Neural cell (in vitro differentiated cells): Measurements from ENCODE around the gene SLK. TPM values are rescaled to one million over a fixed set of nuclear protein-coding genes. Genes with fewer than 3 reads are reported as not detected.

ENCODE experiments used
- H2AFZ ChIP-seq: fragments of 200-600, 300-800 bp; sonication (generic), shearing (Covaris generic); 2 replicates; pipeline ENCODE4 v1.6.0; 2014; ENCODE audit warnings: low read depth, mild to moderate bottlenecking, antibody characterized with exemption, low read length, moderate library complexity
- H3F3A ChIP-seq: fragments of 200-600 bp; shearing (Covaris generic); 2 replicates; pipeline ENCODE4 v1.6.1; 2016; ENCODE audit warnings: mild to moderate bottlenecking, moderate library complexity, mixed read lengths, antibody characterized with exemption, low read length; ENCODE audit not compliant: insufficient read depth, poor library complexity, severe bottlenecking
- H3K27ac ChIP-seq: fragments of 200-600, 300-800 bp; sonication (generic), shearing (Covaris generic); 2 replicates; pipeline ENCODE4 v1.5.1; 2014; ENCODE audit warnings: mild to moderate bottlenecking, low read length, moderate library complexity
- H3K27me3 ChIP-seq: fragments of 300-800, 200-600 bp; sonication (generic), shearing (Covaris generic); 2 replicates; pipeline ENCODE4 v1.6.0; 2014; ENCODE audit warnings: mild to moderate bottlenecking, low read depth, low read length, moderate library complexity; ENCODE audit not compliant: insufficient read depth
- H3K36me3 ChIP-seq: fragments of 300-800, 200-600 bp; sonication (generic), shearing (Covaris generic); 2 replicates; pipeline ENCODE4 v1.5.1; 2014; ENCODE audit warnings: mild to moderate bottlenecking, antibody characterized with exemption, low read length, moderate library complexity; ENCODE audit not compliant: insufficient read depth
- H3K4me2 ChIP-seq: fragments of 300-800, 200-600 bp; sonication (generic), shearing (Covaris generic); 2 replicates; pipeline ENCODE4 v1.6.0; 2014; ENCODE audit warnings: mild to moderate bottlenecking, low read length
- H3K4me3 ChIP-seq: fragments of 300-800, 200-600 bp; sonication (generic), shearing (Covaris generic); 2 replicates; pipeline ENCODE4 v1.5.1; 2014; ENCODE audit warnings: mild to moderate bottlenecking, low read length, moderate library complexity
- H3K79me2 ChIP-seq: fragments of 200-600 bp; shearing (Covaris generic); replicated peaks from 2 replicates; pipeline ENCODE4 v1.6.0; 2014; ENCODE audit warnings: mild to moderate bottlenecking, low read length, moderate library complexity; ENCODE audit not compliant: insufficient read depth
- H3K9ac ChIP-seq: fragments of 300-800, 200-600 bp; sonication (generic), shearing (Covaris generic); 2 replicates; pipeline ENCODE4 v1.6.1; 2016; ENCODE audit warnings: mild to moderate bottlenecking, low read length, mixed read lengths
- H3K9me2 ChIP-seq: fragments of 200-600 bp; shearing (Covaris generic); 2 replicates; pipeline ENCODE4 v1.6.1; 2016; ENCODE audit warnings: mild to moderate bottlenecking, low read length, mixed read lengths; ENCODE audit not compliant: insufficient read depth
- H3K9me3 ChIP-seq: fragments of 200-600, 300-800 bp; sonication (generic), shearing (Covaris generic); 2 replicates; pipeline ENCODE4 v1.6.1; 2016; ENCODE audit warnings: mild to moderate bottlenecking, mixed run types, low read length, moderate library complexity, mixed read lengths
- H4K20me1 ChIP-seq: fragments of 200-600 bp; shearing (Covaris generic); 2 replicates; pipeline ENCODE4 v1.6.1; 2016; ENCODE audit warnings: mild to moderate bottlenecking, mixed run types; ENCODE audit not compliant: insufficient read depth
- CTCF ChIP-seq: fragments of 450-650 bp; IDR thresholded peaks from 2 replicates; pipeline ENCODE4 v1.5.1; 2014; ENCODE audit warnings: antibody characterized with exemption, mild to moderate bottlenecking, moderate library complexity; ENCODE audit not compliant: poor library complexity, severe bottlenecking
- EP300 ChIP-seq: fragments of 450-650 bp; conservative IDR thresholded peaks from 2 replicates; pipeline ENCODE4 v1.6.1; 2014; ENCODE audit warnings: antibody characterized with exemption, mild to moderate bottlenecking, moderate library complexity; ENCODE audit not compliant: poor library complexity, severe bottlenecking
- EZH2 ChIP-seq: fragments of 200-600, 300-800 bp; shearing (Covaris generic), sonication (generic); IDR thresholded peaks from 2 replicates; pipeline ENCODE4 v1.6.1; 2014; ENCODE audit warnings: antibody characterized with exemption, low read length, borderline replicate concordance, mild to moderate bottlenecking; ENCODE audit not compliant: insufficient read depth, poor library complexity, severe bottlenecking
- MXI1 ChIP-seq: fragments of 450-650 bp; conservative IDR thresholded peaks from 2 replicates; pipeline ENCODE4 v1.6.1; 2014; ENCODE audit warnings: antibody characterized with exemption, mild to moderate bottlenecking; ENCODE audit not compliant: poor library complexity, severe bottlenecking
- POLR2AphosphoS5 ChIP-seq: IDR thresholded peaks from 2 replicates; pipeline ENCODE4 v1.6.1; 2012
- RAD21 ChIP-seq: fragments of 450-650 bp; conservative IDR thresholded peaks from 2 replicates; pipeline ENCODE4 v1.6.1; 2014; ENCODE audit warnings: antibody characterized with exemption, mild to moderate bottlenecking, moderate library complexity
- REST ChIP-seq: IDR thresholded peaks from 2 replicates; pipeline ENCODE4 v1.6.1; 2012; ENCODE audit warnings: borderline replicate concordance
- SMC3 ChIP-seq: fragments of 450-650 bp; conservative IDR thresholded peaks from 2 replicates; pipeline ENCODE4 v1.6.1; 2014; ENCODE audit warnings: antibody characterized with exemption, mild to moderate bottlenecking, moderate library complexity; ENCODE audit not compliant: poor library complexity
- TAF1 ChIP-seq: IDR thresholded peaks from 2 replicates; pipeline ENCODE4 v1.6.1; 2012; ENCODE audit warnings: low read depth
- polyA plus RNA-seq: library from polyadenylated mRNA; depleted of rRNA; stranded (reverse); fragments of >200 nt; gene quantifications from 2 replicates; pipeline ENCODE4 v1.2.3, GENCODE V29; 2014

Gene SLK
- polyA plus RNA-seq, 1 donor from 2014 or later, result 23.7 TPM

DNA sequence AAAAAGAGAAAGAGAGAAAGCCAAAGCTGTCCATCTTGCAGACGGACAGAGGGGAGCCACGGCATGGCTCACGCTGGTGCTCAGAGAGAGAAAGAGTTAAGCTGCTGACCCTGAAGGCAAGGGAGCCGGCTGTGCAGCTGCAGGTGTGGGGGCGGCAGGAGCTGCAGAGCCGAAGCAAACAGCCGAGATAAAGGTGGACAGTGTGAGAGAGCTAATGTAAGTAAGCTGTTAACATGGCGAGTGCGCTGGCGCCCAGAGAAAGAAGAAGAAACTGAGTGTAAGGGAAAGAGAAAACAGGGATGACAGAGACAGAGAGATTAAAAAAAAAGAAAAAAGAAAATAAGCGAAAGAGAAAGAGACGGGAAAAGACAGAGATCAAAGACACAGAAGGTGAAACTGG lies 100.6 kb downstream of the SLK start:
- Histone ChIP-seq H3K27ac (no peak overlapping the region), H3K4me3 (no peak overlapping the region), H3F3A (no peaks in the 10 kb centered on the region), H4K20me1 (no peaks in the 10 kb centered on the region), H3K79me2 (no peaks in the 10 kb centered on the region), H3K36me3 (no peaks in the 10 kb centered on the region), H3K4me2 (no peak overlapping the region), H2AFZ (no peak overlapping the region), H3K9me3 (no peaks in the 10 kb centered on the region), H3K9me2 (no peaks in the 10 kb centered on the region), H3K9ac (no peak overlapping the region), H3K27me3 (no peaks in the 10 kb centered on the region)
- no peak for TF ChIP-seq POLR2AphosphoS5
- TF ChIP-seq CTCF, result no peak
- no peak for TF ChIP-seq REST
- no peak for TF ChIP-seq EP300
- no peak for TF ChIP-seq SMC3
- no peak for TF ChIP-seq MXI1
- TF ChIP-seq RAD21, result no peak
- TF ChIP-seq TAF1, result no peak
- TF ChIP-seq EZH2, result no peak

DNA sequence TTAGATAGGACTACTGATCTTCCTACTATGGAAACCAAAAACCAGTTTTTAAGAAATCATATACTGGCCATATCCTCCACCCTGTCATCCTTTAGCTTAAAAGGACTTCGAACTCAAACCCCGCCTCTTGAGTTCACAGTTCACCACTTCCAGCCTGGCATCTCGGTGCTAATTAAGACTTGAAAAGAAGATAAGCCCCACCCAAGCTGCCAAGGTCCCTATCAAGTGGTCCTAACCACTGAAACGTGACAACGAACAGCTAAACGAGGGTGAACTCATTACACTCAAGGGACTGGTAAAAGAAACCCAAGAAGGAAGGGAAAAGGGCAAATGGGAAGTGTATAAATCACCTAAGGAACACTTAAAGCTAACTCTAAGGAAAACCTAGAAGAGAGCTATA lies 102.7 kb downstream of the SLK start:
- H4K20me1 ChIP-seq, result no peaks in the 10 kb centered on the region
- no peaks in the 10 kb centered on the region for H3K27me3 ChIP-seq
- no peak overlapping the region for H3K27ac ChIP-seq
- no peaks in the 10 kb centered on the region for H3K79me2 ChIP-seq
- no peak overlapping the region for H3K4me3 ChIP-seq
- no peaks in the 10 kb centered on the region for H3K36me3 ChIP-seq
- no peak overlapping the region for H3K9ac ChIP-seq
- no peaks in the 10 kb centered on the region for H3F3A ChIP-seq
- no peak overlapping the region for H3K4me2 ChIP-seq
- H2AFZ ChIP-seq, result no peak overlapping the region
- no peaks in the 10 kb centered on the region for H3K9me3 ChIP-seq
- H3K9me2 ChIP-seq, result no peaks in the 10 kb centered on the region
- TF ChIP-seq POLR2AphosphoS5, result no peak
- TF ChIP-seq MXI1, result no peak
- no peak for TF ChIP-seq EP300
- TF ChIP-seq CTCF, result no peak
- no peak for TF ChIP-seq EZH2
- no peak for TF ChIP-seq TAF1
- TF ChIP-seq SMC3, result no peak
- no peak for TF ChIP-seq RAD21
- TF ChIP-seq REST, result no peak
